Neural progenitor cell (in vitro differentiated cells): ENCODE measurements around the gene C8A. TPM values are rescaled to one million over a fixed set of nuclear protein-coding genes. Genes with fewer than 3 reads are reported as not detected.

Source experiments
- DNase-seq: peaks from one replicate; pipeline ENCODE4 v3.0.0-alpha.2; 2016; ENCODE audit warnings: low spot score
- H2AFZ ChIP-seq: fragments of 200-600 bp; sonication (generic); replicated peaks from 2 replicates; pipeline ENCODE4 v1.6.1; 2016; ENCODE audit warnings: antibody characterized with exemption
- H3F3A ChIP-seq: fragments of 200-600 bp; sonication (generic); 2 replicates; pipeline ENCODE4 v1.6.1; 2016; ENCODE audit warnings: antibody characterized with exemption, low read depth
- H3K27ac ChIP-seq: fragments of 200-600 bp; sonication (generic); 2 replicates; pipeline ENCODE4 v1.5.1; 2016; ENCODE audit warnings: mild to moderate bottlenecking
- H3K27me3 ChIP-seq: fragments of 200-600 bp; sonication (generic); 2 replicates; pipeline ENCODE4 v1.6.1; 2016; ENCODE audit warnings: mild to moderate bottlenecking, moderate library complexity
- H3K36me3 ChIP-seq: fragments of 200-600 bp; sonication (generic); 2 replicates; pipeline ENCODE4 v1.5.1; 2016
- H3K4me1 ChIP-seq: fragments of 200-600 bp; sonication (generic); 2 replicates; pipeline ENCODE4 v1.6.1; 2016; ENCODE audit warnings: mixed run types
- H3K4me2 ChIP-seq: fragments of 200-600 bp; sonication (generic); 2 replicates; pipeline ENCODE4 v1.6.1; 2016
- H3K4me3 ChIP-seq: fragments of 200-600 bp; sonication (generic); 2 replicates; pipeline ENCODE4 v1.5.1; 2016
- H3K79me2 ChIP-seq: fragments of 200-600 bp; sonication (generic); 2 replicates; pipeline ENCODE4 v1.6.1; 2016; ENCODE audit warnings: low read depth
- H3K9ac ChIP-seq: fragments of 200-600 bp; sonication (generic); 2 replicates; pipeline ENCODE4 v1.6.1; 2016
- H3K9me3 ChIP-seq: fragments of 200-600 bp; sonication (generic); 2 replicates; pipeline ENCODE4 v1.5.1; 2016; ENCODE audit warnings: low read depth
- H4K20me1 ChIP-seq: fragments of 200-600 bp; sonication (generic); 2 replicates; pipeline ENCODE4 v1.6.1; 2016; ENCODE audit warnings: low read depth
- H3K27ac Mint-ChIP-seq: 3 replicates; pipeline ENCODE4 v1.8.0; 2021; ENCODE audit warnings: mixed read lengths
- H3K27me3 Mint-ChIP-seq: 2 replicates; pipeline ENCODE4 v1.8.0; 2022; ENCODE audit warnings: low read depth, mild to moderate bottlenecking, inconsistent platforms, moderate library complexity, mixed read lengths; ENCODE audit not compliant: insufficient read depth
- H3K36me3 Mint-ChIP-seq: 3 replicates; pipeline ENCODE4 v1.8.0; 2021; ENCODE audit warnings: mixed read lengths
- H3K4me1 Mint-ChIP-seq: 3 replicates; pipeline ENCODE4 v1.8.0; 2021; ENCODE audit warnings: mixed read lengths
- H3K4me3 Mint-ChIP-seq: 3 replicates; pipeline ENCODE4 v1.8.0; 2021; ENCODE audit warnings: mild to moderate bottlenecking, moderate library complexity, mixed read lengths
- H3K9me3 Mint-ChIP-seq: 3 replicates; pipeline ENCODE4 v1.8.0; 2020; ENCODE audit warnings: mixed read lengths
- CTCF ChIP-seq: fragments of 200-600 bp; sonication (generic); IDR thresholded peaks from 2 replicates; pipeline ENCODE4 v1.5.1; 2017; ENCODE audit warnings: antibody characterized with exemption, mild to moderate bottlenecking
- EZH2 ChIP-seq: fragments of 200-600 bp; sonication (generic); IDR thresholded peaks from 2 replicates; pipeline ENCODE4 v1.6.1; 2017; ENCODE audit warnings: antibody characterized with exemption, mild to moderate bottlenecking, moderate library complexity
- EZH2phosphoT487 ChIP-seq: fragments of 200-600 bp; sonication (generic); IDR thresholded peaks from 2 replicates; pipeline ENCODE4 v1.6.1; 2017; ENCODE audit warnings: antibody characterized with exemption
- total RNA-seq: library from RNA; depleted of rRNA; stranded (reverse); fragments of >200 nt; gene quantifications from 2 replicates; pipeline ENCODE4 v1.2.3, GENCODE V29; 2015; ENCODE audit warnings: low replicate concordance

C8A gene
- total RNA-seq, 1 donor from 2014 or later: not detected

GRCh38 chr1:56916630-56917029, 62.0 kb downstream of the C8A start:
- Histone ChIP-seq H3K27ac (no peak overlapping the region), H3K4me3 (no peak overlapping the region), H3K27me3 (no peaks in the 10 kb centered on the region), H3F3A (peaks cover 9% of the 10 kb centered on the region), H3K36me3 (no peaks in the 10 kb centered on the region), H3K4me1 (peaks cover 33% of the 10 kb centered on the region), H3K9ac (no peak overlapping the region), H4K20me1 (no peaks in the 10 kb centered on the region), H3K79me2 (no peaks in the 10 kb centered on the region), H2AFZ (no peak overlapping the region), H3K9me3 (no peaks in the 10 kb centered on the region), H3K4me2 (no peak overlapping the region)
- peaks cover 4% of the 10 kb centered on the region for H3K27me3 Mint-ChIP-seq
- H3K9me3 Mint-ChIP-seq: peaks cover 4% of the 10 kb centered on the region
- no peaks in the 10 kb centered on the region for H3K36me3 Mint-ChIP-seq
- H3K4me1 Mint-ChIP-seq: peaks cover 36% of the 10 kb centered on the region
- TF ChIP-seq EZH2: no peak
- no peak for TF ChIP-seq EZH2phosphoT487
- TF ChIP-seq CTCF: no peak
- no peak overlapping the region for H3K27ac Mint-ChIP-seq
- no peak overlapping the region for H3K4me3 Mint-ChIP-seq
- DNase-seq: no peak

- Histone ChIP-seq H4K20me1 (no peaks in the 10 kb centered on the region), H3F3A (peaks cover 9% of the 10 kb centered on the region), H3K27ac (no peak overlapping the region), H3K4me3 (no peak overlapping the region), H3K9me3 (no peaks in the 10 kb centered on the region), H3K36me3 (no peaks in the 10 kb centered on the region), H3K9ac (no peak overlapping the region), H3K4me1 (peaks cover 34% of the 10 kb centered on the region), H2AFZ (peak overlapping the region; percentile 57), H3K27me3 (no peaks in the 10 kb centered on the region), H3K79me2 (no peaks in the 10 kb centered on the region), H3K4me2 (no peak overlapping the region)
- Mint-ChIP-seq H3K9me3 (peaks cover 4% of the 10 kb centered on the region), H3K4me1 (peaks cover 39% of the 10 kb centered on the region), H3K4me3 (no peak overlapping the region), H3K27me3 (peaks cover 4% of the 10 kb centered on the region), H3K36me3 (no peaks in the 10 kb centered on the region), H3K27ac (no peak overlapping the region)
- DNase-seq: no peak
- TF ChIP-seq CTCF: no peak
Observed at GRCh38 chr1:56917356-56917755, 62.8 kb downstream of the C8A start.

- Mint-ChIP-seq H3K36me3 (no peaks in the 10 kb centered on the region), H3K9me3 (no peaks in the 10 kb centered on the region), H3K4me3 (no peak overlapping the region), H3K27ac (peak overlapping the region; percentile 25), H3K4me1 (peaks cover 43% of the 10 kb centered on the region), H3K27me3 (peaks cover 8% of the 10 kb centered on the region)
- Histone ChIP-seq H3K4me3 (no peak overlapping the region), H3K4me1 (peaks cover 41% of the 10 kb centered on the region), H4K20me1 (no peaks in the 10 kb centered on the region), H3K9me3 (no peaks in the 10 kb centered on the region), H3K36me3 (no peaks in the 10 kb centered on the region), H3K27ac (no peak overlapping the region), H3K79me2 (no peaks in the 10 kb centered on the region), H3K27me3 (no peaks in the 10 kb centered on the region), H3K9ac (no peak overlapping the region), H3F3A (peaks cover 8% of the 10 kb centered on the region), H3K4me2 (no peak overlapping the region), H2AFZ (no peak overlapping the region)
- DNase-seq: no peak
- TF ChIP-seq EZH2 (no peak), CTCF (no peak), EZH2phosphoT487 (no peak)
Observed at GRCh38 chr1:56920591-56921001, 66.0 kb downstream of the C8A start.

GRCh38 chr1:56921479-56921878, 66.9 kb downstream of the C8A start:
- Histone ChIP-seq H4K20me1 (no peaks in the 10 kb centered on the region), H3K4me3 (no peak overlapping the region), H2AFZ (no peak overlapping the region), H3K27ac (no peak overlapping the region), H3K27me3 (no peaks in the 10 kb centered on the region), H3K79me2 (no peaks in the 10 kb centered on the region), H3K36me3 (no peaks in the 10 kb centered on the region), H3K4me1 (peaks cover 39% of the 10 kb centered on the region), H3K4me2 (no peak overlapping the region), H3F3A (peaks cover 8% of the 10 kb centered on the region), H3K9me3 (no peaks in the 10 kb centered on the region), H3K9ac (no peak overlapping the region)
- no peak overlapping the region for H3K4me3 Mint-ChIP-seq
- no peak for DNase-seq
- H3K9me3 Mint-ChIP-seq: no peaks in the 10 kb centered on the region
- no peak overlapping the region for H3K27ac Mint-ChIP-seq
- H3K4me1 Mint-ChIP-seq: peaks cover 38% of the 10 kb centered on the region
- peaks cover 8% of the 10 kb centered on the region for H3K27me3 Mint-ChIP-seq
- H3K36me3 Mint-ChIP-seq: no peaks in the 10 kb centered on the region
- TF ChIP-seq CTCF (no peak), EZH2 (no peak), EZH2phosphoT487 (no peak)
